ENCODE results near the gene MSH5.
A peak's percentile ranks its signal among the peaks of the same experiment; 100 is the strongest.
"Not testable (repeated sequence)": the region's sequence is repeated elsewhere in the genome, so short reads cannot be mapped to it uniquely, and the experiment has no call there.

The MSH5 gene

GRCh38 chr6:31792090-31792374, 52.2 kb downstream of the MSH5 start:
- no peak overlapping the region for H3K4me2 ChIP-seq (ENCODE audit: low read length)
- no peak overlapping the region for H3K4me3 ChIP-seq (ENCODE audit: low read length)
- peaks cover 21% of the 10 kb centered on the region for H3K4me1 ChIP-seq (ENCODE audit: control insufficient read depth, insufficient read depth, low read length)
- H3K9me3 ChIP-seq (replicated peaks; ENCODE audit: low read length) = no peaks in the 10 kb centered on the region
- peaks cover 30% of the 10 kb centered on the region for H3K36me3 ChIP-seq (ENCODE audit: insufficient read depth, low read length)
- H3K9ac ChIP-seq (ENCODE audit: low read depth, low read length) = no peak overlapping the region
- no peaks in the 10 kb centered on the region for H3K27me3 ChIP-seq (ENCODE audit: control insufficient read depth, insufficient read depth, low read length)

- peak overlapping the region; percentile 42 for H3K4me2 ChIP-seq (ENCODE audit: low read length)
- H3K9ac ChIP-seq (ENCODE audit: low read depth, low read length) = no peak overlapping the region
- H3K4me3 ChIP-seq (ENCODE audit: low read length) = no peak overlapping the region
- peaks cover 30% of the 10 kb centered on the region for H3K36me3 ChIP-seq (ENCODE audit: insufficient read depth, low read length)
- peaks cover 21% of the 10 kb centered on the region for H3K4me1 ChIP-seq (ENCODE audit: control insufficient read depth, insufficient read depth, low read length)
- H3K9me3 ChIP-seq (replicated peaks; ENCODE audit: low read length) = no peaks in the 10 kb centered on the region
- no peaks in the 10 kb centered on the region for H3K27me3 ChIP-seq (ENCODE audit: control insufficient read depth, insufficient read depth, low read length)
Measured at GRCh38 chr6:31792761-31793171, 53.0 kb downstream of the MSH5 start.

GRCh38 chr6:31793927-31794245, 54.1 kb downstream of the MSH5 start:
- H3K9ac ChIP-seq (ENCODE audit: low read depth, low read length) = peak overlapping the region; percentile 95
- H3K4me2 ChIP-seq (ENCODE audit: low read length) = peak overlapping the region; percentile 84
- peaks cover 21% of the 10 kb centered on the region for H3K4me1 ChIP-seq (ENCODE audit: control insufficient read depth, insufficient read depth, low read length)
- H3K9me3 ChIP-seq (replicated peaks; ENCODE audit: low read length); H3K27me3 ChIP-seq (ENCODE audit: control insufficient read depth, insufficient read depth, low read length): not testable (repeated sequence)
- peak overlapping the region; percentile 85 for H3K4me3 ChIP-seq (ENCODE audit: low read length)
- peaks cover 30% of the 10 kb centered on the region for H3K36me3 ChIP-seq (ENCODE audit: insufficient read depth, low read length)

- peak overlapping the region; percentile 84 for H3K4me2 ChIP-seq (ENCODE audit: low read length)
- H3K9ac ChIP-seq (ENCODE audit: low read depth, low read length) = peak overlapping the region; percentile 95
- H3K9me3 ChIP-seq (replicated peaks; ENCODE audit: low read length) = no peaks in the 10 kb centered on the region
- peak overlapping the region; percentile 85 for H3K4me3 ChIP-seq (ENCODE audit: low read length)
- H3K36me3 ChIP-seq (ENCODE audit: insufficient read depth, low read length) = peaks cover 27% of the 10 kb centered on the region
- H3K27me3 ChIP-seq (ENCODE audit: control insufficient read depth, insufficient read depth, low read length) = no peaks in the 10 kb centered on the region
- peaks cover 21% of the 10 kb centered on the region for H3K4me1 ChIP-seq (ENCODE audit: control insufficient read depth, insufficient read depth, low read length)
Measured at GRCh38 chr6:31794294-31794865, 54.6 kb downstream of the MSH5 start.

DNA sequence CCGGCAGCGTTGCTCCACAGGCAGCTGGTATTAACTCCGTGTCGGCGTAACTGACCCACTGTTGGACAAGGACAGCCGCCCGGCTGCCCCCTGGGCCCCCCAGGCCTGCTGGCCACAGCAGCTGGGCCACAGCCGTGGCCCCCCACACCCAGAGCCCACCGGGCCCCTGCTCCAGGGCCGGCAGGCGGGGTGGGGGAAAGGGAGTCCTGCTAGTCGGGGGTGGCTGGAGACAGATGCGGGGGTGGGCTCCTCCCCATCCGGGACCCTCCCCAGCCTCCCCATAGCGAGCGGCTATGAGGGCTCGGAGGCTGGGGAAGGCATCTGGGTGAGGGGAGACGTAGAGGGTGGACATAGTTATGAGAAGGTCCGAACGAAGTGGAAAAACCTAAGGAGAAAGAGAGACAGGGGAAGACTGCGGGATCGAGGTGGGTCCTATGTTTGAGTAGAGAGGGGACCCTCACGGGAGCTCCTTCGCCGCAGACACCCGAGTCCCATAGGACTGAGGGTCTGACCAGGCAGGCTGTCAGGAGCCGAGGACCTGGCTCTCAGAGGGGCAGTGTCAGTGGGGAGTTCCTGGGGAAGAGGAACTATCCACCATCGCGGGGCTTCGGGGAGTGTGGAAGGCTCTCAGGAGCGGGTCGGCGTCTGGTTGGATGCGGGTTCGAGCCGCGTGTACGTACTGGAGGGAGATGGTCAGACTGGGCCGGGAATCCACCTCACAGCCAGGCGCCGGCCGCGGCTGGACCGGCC, 55.2 kb downstream of the MSH5 start:
- peaks cover 24% of the 10 kb centered on the region for H3K36me3 ChIP-seq (ENCODE audit: insufficient read depth, low read length)
- H3K4me2 ChIP-seq (ENCODE audit: low read length) = peak overlapping the region; percentile 84
- no peaks in the 10 kb centered on the region for H3K27me3 ChIP-seq (ENCODE audit: control insufficient read depth, insufficient read depth, low read length)
- peak overlapping the region; percentile 85 for H3K4me3 ChIP-seq (ENCODE audit: low read length)
- H3K9me3 ChIP-seq (replicated peaks; ENCODE audit: low read length) = no peaks in the 10 kb centered on the region
- H3K4me1 ChIP-seq (ENCODE audit: control insufficient read depth, insufficient read depth, low read length) = peaks cover 23% of the 10 kb centered on the region
- H3K9ac ChIP-seq (ENCODE audit: low read depth, low read length) = peak overlapping the region; percentile 95

- H3K27me3 ChIP-seq (ENCODE audit: control insufficient read depth, insufficient read depth, low read length) = no peaks in the 10 kb centered on the region
- peaks cover 21% of the 10 kb centered on the region for H3K36me3 ChIP-seq (ENCODE audit: insufficient read depth, low read length)
- H3K9ac ChIP-seq (ENCODE audit: low read depth, low read length) = peak within 1 kb of the TSS; percentile 95
- peak within 1 kb of the TSS; percentile 85 for H3K4me3 ChIP-seq (ENCODE audit: low read length)
- no peaks in the 10 kb centered on the region for H3K9me3 ChIP-seq (replicated peaks; ENCODE audit: low read length)
- peak within 1 kb of the TSS; percentile 84 for H3K4me2 ChIP-seq (ENCODE audit: low read length)
- H3K4me1 ChIP-seq (ENCODE audit: control insufficient read depth, insufficient read depth, low read length) = peaks cover 23% of the 10 kb centered on the region
Measured at GRCh38 chr6:31795616-31796298, 56.0 kb downstream of the MSH5 start, which contains the start of gene VARS1. VARS1 (minus strand) TSS chr6:31795752; CDS start chr6:31795217, 535 bp downstream.

DNA sequence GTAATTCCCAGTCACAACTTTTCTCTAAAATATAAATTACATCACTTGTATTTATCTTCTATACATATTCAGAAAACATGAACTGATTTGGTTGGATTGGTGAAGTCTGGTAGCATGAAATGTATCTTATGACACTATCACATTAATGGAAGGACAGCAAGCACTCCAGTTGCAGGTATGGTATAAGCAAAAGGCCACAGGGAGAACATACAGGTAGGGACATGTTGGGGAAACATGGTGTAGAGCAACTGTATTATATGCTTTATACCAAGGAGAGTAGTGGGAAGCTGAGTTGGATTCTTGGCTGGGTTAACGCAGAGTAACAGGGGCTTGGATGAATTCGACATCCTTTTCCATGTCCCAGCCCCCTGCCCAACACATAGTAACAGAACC, 57.2 kb downstream of the MSH5 start:
- H3K4me3 ChIP-seq (ENCODE audit: low read length) = no peak overlapping the region
- H3K9me3 ChIP-seq (replicated peaks; ENCODE audit: low read length) = no peaks in the 10 kb centered on the region
- H3K4me1 ChIP-seq (ENCODE audit: control insufficient read depth, insufficient read depth, low read length) = peaks cover 23% of the 10 kb centered on the region

GRCh38 chr6:31797588-31797987, 57.8 kb downstream of the MSH5 start:
- no peaks in the 10 kb centered on the region for H3K9me3 ChIP-seq (replicated peaks; ENCODE audit: low read length)
- H3K4me3 ChIP-seq (ENCODE audit: low read length) = no peak overlapping the region
- peaks cover 5% of the 10 kb centered on the region for H3K36me3 ChIP-seq (ENCODE audit: insufficient read depth, low read length)
- no peak overlapping the region for H3K4me2 ChIP-seq (ENCODE audit: low read length)
- H3K27me3 ChIP-seq (ENCODE audit: control insufficient read depth, insufficient read depth, low read length) = no peaks in the 10 kb centered on the region
- H3K4me1 ChIP-seq (ENCODE audit: control insufficient read depth, insufficient read depth, low read length) = peaks cover 22% of the 10 kb centered on the region
- no peak overlapping the region for H3K9ac ChIP-seq (ENCODE audit: low read depth, low read length)

More for the DNA sequence above, 57.2 kb downstream of the MSH5 start:
- Histone ChIP-seq H3K27me3 (ENCODE audit: control insufficient read depth, insufficient read depth, low read length) (no peaks in the 10 kb centered on the region), H3K9ac (ENCODE audit: low read depth, low read length) (no peak overlapping the region), H3K4me2 (ENCODE audit: low read length) (no peak overlapping the region), H3K36me3 (ENCODE audit: insufficient read depth, low read length) (peaks cover 10% of the 10 kb centered on the region)

DNA sequence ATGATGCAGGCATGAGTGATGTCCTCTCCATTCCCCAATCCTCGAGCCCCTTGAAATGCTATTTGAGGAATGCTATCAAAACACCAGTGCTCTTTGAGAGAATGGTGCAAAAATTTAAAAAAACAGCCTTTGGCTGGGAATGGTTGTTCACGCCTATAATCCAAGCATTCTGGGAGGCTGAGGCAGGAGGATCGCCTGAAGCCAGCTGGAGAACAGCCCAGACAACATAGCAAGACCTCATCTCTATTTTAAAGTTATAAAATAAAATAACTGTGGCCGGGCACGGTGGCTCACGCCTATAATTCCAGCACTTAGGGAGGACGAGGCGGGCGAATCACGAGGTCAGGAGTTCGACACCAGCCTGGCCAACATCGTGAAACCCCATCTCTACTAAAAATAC, 60.0 kb downstream of the MSH5 start:
- H3K27me3 ChIP-seq (ENCODE audit: control insufficient read depth, insufficient read depth, low read length) = no peaks in the 10 kb centered on the region
- no peak overlapping the region for H3K9ac ChIP-seq (ENCODE audit: low read depth, low read length)
- no peak overlapping the region for H3K4me3 ChIP-seq (ENCODE audit: low read length)
- H3K9me3 ChIP-seq (replicated peaks; ENCODE audit: low read length) = no peaks in the 10 kb centered on the region
- peaks cover 8% of the 10 kb centered on the region for H3K4me1 ChIP-seq (ENCODE audit: control insufficient read depth, insufficient read depth, low read length)
- H3K36me3 ChIP-seq (ENCODE audit: insufficient read depth, low read length) = no peaks in the 10 kb centered on the region
- no peak overlapping the region for H3K4me2 ChIP-seq (ENCODE audit: low read length)

DNA sequence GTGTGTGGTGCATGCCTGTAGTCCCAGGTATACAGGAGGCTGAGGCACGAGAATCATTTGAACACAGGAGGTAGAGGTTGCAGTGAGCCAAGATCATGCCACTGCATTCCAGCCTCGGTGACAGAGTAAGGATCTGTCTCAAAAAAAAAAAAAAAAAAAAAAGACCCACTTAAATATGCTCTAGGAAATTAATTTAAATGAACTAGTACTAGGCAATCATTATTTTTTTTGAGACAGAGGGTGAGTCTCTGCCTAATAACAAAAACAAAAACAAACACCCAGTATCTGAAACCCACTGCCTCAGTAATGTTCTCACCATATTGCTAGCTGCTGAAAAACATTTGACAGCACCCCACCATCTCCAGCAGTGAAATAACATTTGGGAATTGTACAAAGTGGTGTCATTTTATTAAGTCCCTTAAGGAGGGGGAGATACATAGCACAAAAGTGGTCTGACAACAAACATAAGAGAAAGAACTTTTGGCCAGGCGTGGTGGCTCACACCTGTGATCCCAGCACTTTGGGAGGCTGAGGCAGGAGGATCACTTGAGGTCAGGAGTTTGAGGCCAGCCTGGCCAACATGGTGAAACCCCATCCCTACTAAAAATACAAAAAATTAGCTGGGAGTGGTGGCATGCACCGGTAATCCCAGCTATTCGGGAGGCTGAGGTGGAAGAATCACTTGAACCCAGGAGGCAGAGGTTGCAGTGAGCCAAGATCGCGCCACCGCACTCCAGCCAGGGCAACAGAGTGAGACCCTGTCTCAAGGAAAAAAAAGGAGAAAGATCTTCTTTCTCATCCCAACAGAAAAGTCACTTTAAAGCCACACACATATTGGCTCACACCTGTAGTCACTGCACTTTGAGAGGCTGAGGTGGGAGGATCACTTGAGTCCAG, 61.5 kb downstream of the MSH5 start:
- H3K36me3 ChIP-seq (ENCODE audit: insufficient read depth, low read length); H3K4me3 ChIP-seq (ENCODE audit: low read length); H3K4me2 ChIP-seq (ENCODE audit: low read length); H3K9ac ChIP-seq (ENCODE audit: low read depth, low read length); H3K9me3 ChIP-seq (replicated peaks; ENCODE audit: low read length); H3K27me3 ChIP-seq (ENCODE audit: control insufficient read depth, insufficient read depth, low read length): not testable (repeated sequence)
- H3K4me1 ChIP-seq (ENCODE audit: control insufficient read depth, insufficient read depth, low read length) = peaks cover 10% of the 10 kb centered on the region

GRCh38 chr6:31805939-31806469, 66.2 kb downstream of the MSH5 start:
- H3K9me3 ChIP-seq (replicated peaks; ENCODE audit: low read length) = no peaks in the 10 kb centered on the region
- H3K4me2 ChIP-seq (ENCODE audit: low read length) = peak overlapping the region; percentile 99
- H3K36me3 ChIP-seq (ENCODE audit: insufficient read depth, low read length) = no peaks in the 10 kb centered on the region
- peak overlapping the region; percentile 93 for H3K4me3 ChIP-seq (ENCODE audit: low read length)
- H3K4me1 ChIP-seq (ENCODE audit: control insufficient read depth, insufficient read depth, low read length) = peaks cover 11% of the 10 kb centered on the region
- H3K27me3 ChIP-seq (ENCODE audit: control insufficient read depth, insufficient read depth, low read length) = no peaks in the 10 kb centered on the region
- peak overlapping the region; percentile 95 for H3K9ac ChIP-seq (ENCODE audit: low read depth, low read length)

All from skeletal muscle satellite cell (primary cell).